Cardiac atrium fibroblast (primary cell): Measurements from ENCODE around the gene ADAMTS13. TPM values are rescaled to one million over a fixed set of nuclear protein-coding genes. Genes with fewer than 3 reads are reported as not detected.

Experiments
- total RNA-seq: library from RNA; depleted of rRNA; stranded (reverse); fragments of >200 nt; gene quantifications from 2 replicates; pipeline ENCODE4 v1.2.3, GENCODE V29; 2015

ADAMTS13 gene
- total RNA-seq = 1.4 and 1.5 TPM in 2 replicates

GRCh38 chr9:133421615-133422542, at the start of gene ADAMTS13:
ADAMTS13 (plus strand) TSS chr9:133422367; CDS start chr9:133422444, 77 bp downstream.

DNA sequence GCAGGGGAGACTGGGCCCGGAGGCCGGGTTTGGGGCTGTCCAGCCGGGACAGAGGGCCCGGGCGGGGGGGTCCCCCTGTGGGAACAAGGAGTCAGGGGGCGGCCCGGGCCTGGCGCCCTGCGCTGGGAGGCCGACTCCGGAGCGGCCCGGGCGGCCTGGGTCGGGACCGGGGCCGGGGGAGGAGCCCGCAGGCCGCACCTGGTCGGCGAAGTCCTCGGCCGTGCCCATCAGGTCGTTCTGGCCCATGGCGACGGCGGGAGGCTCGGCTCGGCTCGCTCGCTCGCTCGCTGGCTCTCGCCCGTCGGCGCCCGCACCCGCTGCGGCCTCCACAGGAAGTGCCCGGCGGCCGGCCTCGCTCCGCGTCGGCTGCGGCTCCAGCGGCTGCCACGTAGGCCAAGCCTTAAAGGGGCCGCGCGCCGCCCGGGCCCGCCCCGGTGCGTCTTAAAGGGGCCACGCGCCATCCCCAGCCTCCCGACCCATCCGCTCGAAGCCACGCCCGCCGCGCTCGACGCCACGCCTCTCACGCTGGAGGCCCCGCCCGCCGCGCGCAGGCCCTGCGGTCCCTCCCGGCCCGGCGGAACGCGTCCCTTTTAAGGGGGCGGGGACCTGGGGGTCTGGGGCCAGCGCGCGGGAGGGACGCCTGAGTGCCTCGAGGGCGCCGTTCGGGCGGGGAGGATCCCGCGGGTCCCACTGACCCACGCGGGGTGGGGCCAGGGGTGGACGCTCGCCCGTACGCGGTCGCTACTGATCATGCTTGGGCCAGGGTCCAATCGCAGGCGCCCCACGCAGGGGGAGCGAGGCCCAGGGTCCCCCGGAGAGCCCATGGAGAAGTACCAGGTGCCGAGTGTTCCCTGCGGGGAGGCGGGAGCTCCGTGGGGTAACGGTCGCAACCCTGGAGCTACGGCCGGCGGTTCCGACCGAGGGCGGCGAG, 46.2 kb upstream of the ADAMTS13 start, which contains the start of the genes STKLD1 and SURF4:
Gene STKLD1 (plus strand): TSS at position 643 of the 931 bp plus-strand sequence. CDS start 108 bp downstream, at position 751.
Gene SURF4 (minus strand): TSS at position 337 of the 931 bp plus-strand sequence. CDS start 91 bp downstream, at position 246.

GRCh38 chr9:133417541-133418461, 4.4 kb upstream of the ADAMTS13 start, which contains the start of gene REXO4:
REXO4 (minus strand) TSS chr9:133418010; CDS start chr9:133417844, 166 bp downstream.

DNA sequence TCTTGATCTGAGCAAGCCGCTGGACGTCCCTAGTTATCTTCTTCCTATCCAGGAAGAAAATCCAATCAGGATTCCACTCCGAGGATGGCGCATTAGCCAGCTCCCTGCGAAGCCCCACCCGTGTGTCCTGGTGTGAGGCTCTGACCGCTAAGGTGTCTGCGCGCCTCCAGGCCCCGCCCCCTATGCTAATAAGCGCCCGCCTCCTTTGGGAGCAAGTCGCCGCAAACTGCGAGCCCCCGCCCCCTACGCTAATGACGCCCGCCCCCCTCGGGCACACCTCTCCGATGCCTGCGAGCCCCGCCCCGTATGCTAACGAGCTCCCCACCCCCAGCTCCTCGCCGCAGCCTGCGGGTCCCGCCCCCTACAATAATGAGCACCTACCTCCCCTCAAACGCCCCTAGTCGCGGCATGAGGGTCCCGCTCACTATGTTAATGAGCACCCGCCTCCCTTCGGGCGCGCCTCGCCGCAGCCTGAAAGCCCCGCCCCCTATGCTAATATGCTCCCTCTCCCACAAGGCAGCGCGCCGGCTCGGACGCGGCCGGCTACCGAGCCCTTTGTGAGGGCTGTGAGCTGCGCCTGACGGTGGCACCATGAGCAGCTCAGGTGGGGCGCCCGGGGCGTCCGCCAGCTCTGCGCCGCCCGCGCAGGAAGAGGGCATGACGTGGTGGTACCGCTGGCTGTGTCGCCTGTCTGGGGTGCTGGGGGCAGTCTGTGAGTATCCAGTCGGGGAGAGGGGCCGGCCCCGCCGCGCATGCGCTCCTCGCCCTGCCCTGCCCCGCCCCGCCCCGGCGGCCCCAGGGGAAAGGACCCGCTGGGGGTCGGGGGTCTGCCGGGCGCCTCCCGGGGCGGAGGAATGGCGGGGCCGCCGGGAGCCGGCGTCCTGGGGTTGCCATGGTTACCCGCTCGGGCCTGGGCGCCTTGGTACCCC, 37.6 kb downstream of the ADAMTS13 start, which contains the start of gene CACFD1:
Gene CACFD1 (plus strand): TSS at position 503 of the 929 bp plus-strand sequence. CDS start 89 bp downstream, at position 592.

GRCh38 chr9:133478851-133479711, 56.9 kb downstream of the ADAMTS13 start, which contains the start of gene SLC2A6:
SLC2A6 (minus strand) TSS chr9:133479099; CDS start chr9:133479059, 40 bp downstream.

Other genes starting within 250 kb of the ADAMTS13 start
- not detected in 2 replicates for gene OBP2B, start 213.1 kb upstream of the ADAMTS13 start, total RNA-seq
- not detected in 2 replicates for gene ABO, start 147.2 kb upstream of the ADAMTS13 start, total RNA-seq
- gene SURF6, start 86.2 kb upstream of the ADAMTS13 start, total RNA-seq = 14.3 and 23.1 TPM in 2 replicates
- gene MED22, start 74.2 kb upstream of the ADAMTS13 start, total RNA-seq = 20.7 and 30.9 TPM in 2 replicates
- gene RPL7A, start 74.1 kb upstream of the ADAMTS13 start, total RNA-seq = 2,808 and 3,173 TPM in 2 replicates
- gene SURF1, start 65.9 kb upstream of the ADAMTS13 start, total RNA-seq = 24.5 and 26.9 TPM in 2 replicates
- 8.7 and 27.4 TPM in 2 replicates for gene SURF2, start 65.8 kb upstream of the ADAMTS13 start, total RNA-seq
- gene SURF4, start 46.3 kb upstream of the ADAMTS13 start, total RNA-seq = 391 and 461 TPM in 2 replicates
- gene STKLD1, start 46.0 kb upstream of the ADAMTS13 start, total RNA-seq = not detected in 2 replicates
- 17.9 and 25.1 TPM in 2 replicates for gene REXO4, start 4.4 kb upstream of the ADAMTS13 start, total RNA-seq
- 4.2 and 9.9 TPM in 2 replicates for gene CACFD1, start 37.6 kb downstream of the ADAMTS13 start, total RNA-seq
- gene SLC2A6, start 56.7 kb downstream of the ADAMTS13 start, total RNA-seq = 50.4 and 66.9 TPM in 2 replicates
- not detected in 2 replicates for gene MYMK, start 102.6 kb downstream of the ADAMTS13 start, total RNA-seq
- gene ADAMTSL2, start 112.3 kb downstream of the ADAMTS13 start, total RNA-seq = 52.5 and 53.6 TPM in 2 replicates
- 4.4 and 4.5 TPM in 2 replicates for gene FAM163B, start 187.0 kb downstream of the ADAMTS13 start, total RNA-seq
- not detected in 2 replicates for gene DBH, start 214.0 kb downstream of the ADAMTS13 start, total RNA-seq